Psoas muscle (tissue), 8 donors: ENCODE measurements around the gene TMEM126B. TPM values are rescaled to one million over a fixed set of nuclear protein-coding genes. Genes with fewer than 3 reads are reported as not detected.

Experiments
- ATAC-seq, 4 donors: fragments of 200-7000 bp; cut with Tn5 transposase; one replicate each; pipeline ENCODE4 v1.9.1; 2020; ENCODE audit warnings: moderate library complexity in 3 of 4, mild to moderate bottlenecking in 2 of 4
- DNase-seq, 2 donors: peaks; one replicate each; pipeline ENCODE4 v3.0.0-alpha.2; 2020
- H3K27ac ChIP-seq: fragments of 200-600 bp; one replicate; pipeline ENCODE4 v1.8.0; 2022
- H3K27me3 ChIP-seq, 3 donors: fragments of 200-600 bp in 1 of 3; one replicate each; pipeline versions ENCODE4 v1.6.1 to v1.8.0; 2013 to 2022; ENCODE audit warnings: low read length in 2 of 3, mild to moderate bottlenecking in 2 of 3, moderate library complexity in 1 of 3; ENCODE audit not compliant: insufficient read depth in 3 of 3
- H3K36me3 ChIP-seq, 2 donors: fragments of 200-600 bp in 1 of 2; one replicate each; pipeline versions ENCODE4 v1.6.1 to v1.8.0; 2013 to 2022; ENCODE audit warnings: low read depth in 1 of 2, mild to moderate bottlenecking in 1 of 2, moderate library complexity in 1 of 2; ENCODE audit not compliant: insufficient read depth in 1 of 2
- H3K4me1 ChIP-seq: fragments of 200-600 bp; one replicate; pipeline ENCODE4 v1.8.0; 2022
- H3K4me3 ChIP-seq: fragments of 200-600 bp; one replicate; pipeline ENCODE4 v1.8.0; 2022; ENCODE audit warnings: mild to moderate bottlenecking
- H3K9me3 ChIP-seq: fragments of 200-600 bp; one replicate; pipeline ENCODE4 v1.8.0; 2022
- WGBS, 3 donors: extraction: QIAGEN DNeasy Blood & Tissue Kit; methylation state at CpG; one replicate each; pipeline versions ENCODE4 v1.1.6 to v1.1.7; 2013; 5-methylcytosine and 5-hydroxymethylcytosine counted together
- intact Hi-C, 2 donors: fragments of 100-400 bp; cut with DNase I; formaldehyde crosslinking; loops; one replicate each; pipeline versions ENCODE4 v1.11.0 to v1.14.2; 2022
- polyA plus RNA-seq, 3 donors: library from polyadenylated mRNA; stranded (reverse); fragments of 200-250 nt; gene quantifications; one replicate each; pipeline ENCODE4 v1.2.3, GENCODE V29; 2013
- total RNA-seq, 4 donors: library from RNA; stranded (reverse); fragmentation: NEBNext Ultra II Directional in 2 of 4; extraction: Animal tissue kit (Norgen Biotek cat#: 25700) in 2 of 4; gene quantifications; one replicate each; pipeline versions ENCODE4 v1.2.1 to v1.2.4, GENCODE V29; 2021 to 2023
- TF ChIP-seq, protein P1 (sequence below): fragments of 200-600 bp; IDR thresholded peaks from one replicate; pipeline ENCODE4 v1.8.0; 2022; ENCODE audit warnings: antibody characterized with exemption
- donor health status: healthy with polysubstance abuse.
- donor health status: DM: no; HTN: no; CAD: no; lungs with moderate emphysema.
- donor health status: Bipolar disorder and iron deficiency.
- donor health status: healthy.
- donor health status: DM: yes; HTN: yes; CAD: no.
- donor health status: DM: no; HTN: no; CAD: no.
- donor health status: DM: no; HTN: no; CAD: no.
- donor health status: DM: yes; HTN: yes; CAD: no.

TMEM126B gene
- total and polyA plus RNA-seq, 7 donors: 20.0 to 40.6 (median 28.6) TPM

DNA sequence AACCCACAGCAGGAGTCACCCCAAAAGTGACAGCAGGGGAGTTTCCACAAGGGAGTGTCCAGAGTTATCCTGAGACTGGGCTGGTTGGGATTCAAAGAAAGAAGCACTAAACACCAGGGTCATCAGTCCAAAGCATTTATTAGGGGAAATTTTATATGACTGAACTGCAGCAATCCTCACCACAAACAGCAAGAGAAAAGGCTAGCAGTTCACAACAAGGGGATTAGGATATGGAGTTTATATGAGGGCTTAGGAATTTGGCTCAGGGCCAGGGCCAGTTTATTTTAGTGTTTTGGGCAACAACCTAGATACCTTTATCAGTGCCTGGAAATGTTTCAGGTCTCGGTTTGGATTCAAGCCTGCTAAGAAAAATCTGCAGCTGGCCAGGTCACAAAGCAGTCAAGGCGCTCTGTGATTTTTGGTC lies 14.8 kb downstream of the TMEM126B start:
- Histone ChIP-seq H3K9me3 (no peaks in the 10 kb centered on the region), H3K4me3 (no peak overlapping the region), H3K27ac (no peak overlapping the region), H3K4me1 (peaks cover 17% of the 10 kb centered on the region), H3K36me3 (peaks cover 0 to 5% of the 10 kb centered on the region in 2 donors), H3K27me3 (no peaks in the 10 kb centered on the region)
- intact Hi-C loops: loop anchor here in 1 of 2 donors (10.0 kb wide), 1 partner anchor 48 kb away; no protein-coding TSS in a partner anchor
- TF ChIP-seq, protein P1, sequence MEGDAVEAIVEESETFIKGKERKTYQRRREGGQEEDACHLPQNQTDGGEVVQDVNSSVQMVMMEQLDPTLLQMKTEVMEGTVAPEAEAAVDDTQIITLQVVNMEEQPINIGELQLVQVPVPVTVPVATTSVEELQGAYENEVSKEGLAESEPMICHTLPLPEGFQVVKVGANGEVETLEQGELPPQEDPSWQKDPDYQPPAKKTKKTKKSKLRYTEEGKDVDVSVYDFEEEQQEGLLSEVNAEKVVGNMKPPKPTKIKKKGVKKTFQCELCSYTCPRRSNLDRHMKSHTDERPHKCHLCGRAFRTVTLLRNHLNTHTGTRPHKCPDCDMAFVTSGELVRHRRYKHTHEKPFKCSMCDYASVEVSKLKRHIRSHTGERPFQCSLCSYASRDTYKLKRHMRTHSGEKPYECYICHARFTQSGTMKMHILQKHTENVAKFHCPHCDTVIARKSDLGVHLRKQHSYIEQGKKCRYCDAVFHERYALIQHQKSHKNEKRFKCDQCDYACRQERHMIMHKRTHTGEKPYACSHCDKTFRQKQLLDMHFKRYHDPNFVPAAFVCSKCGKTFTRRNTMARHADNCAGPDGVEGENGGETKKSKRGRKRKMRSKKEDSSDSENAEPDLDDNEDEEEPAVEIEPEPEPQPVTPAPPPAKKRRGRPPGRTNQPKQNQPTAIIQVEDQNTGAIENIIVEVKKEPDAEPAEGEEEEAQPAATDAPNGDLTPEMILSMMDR: no peak
- 18 to 25% (median 22%) methylated on average over 2 of the region's 2 CpGs for WGBS, 3 donors
- ATAC-seq (no peak), DNase-seq (no peak)

DNA sequence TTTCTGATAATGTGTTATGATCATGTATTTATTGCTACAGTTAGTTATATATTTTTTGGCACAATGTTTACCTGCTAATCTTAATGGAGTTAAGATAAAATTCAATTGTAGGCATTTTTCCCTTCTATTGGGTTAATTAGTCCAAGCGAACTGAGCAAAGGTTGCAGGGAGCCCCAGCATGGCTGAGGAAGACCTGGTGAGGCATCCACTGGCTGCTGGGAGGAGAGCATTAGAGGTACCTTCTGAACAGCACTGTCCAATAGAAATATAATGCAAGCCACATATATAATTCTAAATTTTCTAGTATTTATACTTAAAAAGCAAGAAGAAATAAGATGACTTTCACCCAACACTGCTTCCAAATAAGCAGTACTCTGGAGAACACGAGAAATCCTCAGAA lies 18.7 kb downstream of the TMEM126B start:
- intact Hi-C loops: loop anchor here (2.0 to 10.0 kb wide), 2 partner anchors 16 to 52 kb away; no protein-coding TSS in a partner anchor
- peak in 1 of 4 donors; percentile 22 for ATAC-seq
- H3K9me3 ChIP-seq: no peaks in the 10 kb centered on the region
- TF ChIP-seq, protein P1: no peak
- peak overlapping the region; percentile 78 for H3K4me3 ChIP-seq
- H3K27me3 ChIP-seq: no peaks in the 10 kb centered on the region
- H3K36me3 ChIP-seq: peaks cover 0 to 10% of the 10 kb centered on the region in 2 donors
- no peak for DNase-seq
- WGBS, 3 donors: 28 to 34% (median 29%) methylated on average over 2 of the region's 2 CpGs
- peaks cover 33% of the 10 kb centered on the region for H3K4me1 ChIP-seq
- peak overlapping the region; percentile 87 for H3K27ac ChIP-seq

DNA sequence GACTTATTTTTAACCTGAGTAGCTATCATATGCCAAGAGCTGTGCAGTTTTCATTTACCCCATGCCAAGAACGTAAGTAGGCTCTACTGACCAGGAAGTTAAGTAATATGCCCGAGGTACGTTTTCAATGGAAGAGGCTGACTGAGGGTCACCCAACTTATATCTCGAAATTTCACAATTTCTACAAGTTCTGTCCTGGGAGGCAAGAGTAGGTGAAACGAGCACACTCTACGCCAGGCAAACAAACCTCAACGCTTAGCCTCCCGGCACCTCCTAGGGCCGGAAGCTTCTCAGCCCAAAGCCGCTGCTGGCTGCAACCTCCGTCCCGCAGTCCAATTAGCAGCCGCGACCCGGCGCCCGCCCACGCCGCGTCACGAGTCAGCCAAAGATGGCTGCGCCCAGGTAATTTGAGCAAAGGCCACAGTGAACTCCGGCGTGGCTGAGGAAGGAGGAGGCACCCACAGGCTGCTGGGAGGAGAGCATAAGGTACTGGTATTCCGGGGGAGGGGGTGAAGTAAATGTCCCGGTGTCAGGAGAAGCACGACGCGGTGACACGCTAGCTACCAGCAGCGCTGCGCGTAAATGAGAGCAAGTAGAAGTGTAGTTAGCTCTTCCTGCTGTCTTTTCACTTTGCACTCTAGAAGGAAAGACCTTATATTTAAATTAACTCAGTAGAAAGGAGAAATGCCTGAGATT lies 19.4 kb downstream of the TMEM126B start, which contains the start of gene TMEM126A:
TSS of gene TMEM126A (plus strand) at position 364 of the 696 bp plus-strand sequence. CDS start 2,289 bp downstream, outside the sequence.
- intact Hi-C loops: loop anchor here (2.0 to 10.0 kb wide), 2 partner anchors 17 to 53 kb away; no protein-coding TSS in a partner anchor
- Histone ChIP-seq H3K4me1 (peaks cover 33% of the 10 kb centered on the region), H3K27ac (peak within 1 kb of the TSS; percentile 87), H3K36me3 (peaks cover 0 to 15% of the 10 kb centered on the region in 2 donors), H3K4me3 (peak within 1 kb of the TSS; percentile 78), H3K9me3 (no peaks in the 10 kb centered on the region), H3K27me3 (no peaks in the 10 kb centered on the region)
- ATAC-seq (peak; percentile 96 to 98 (median 98)), DNase-seq (peak; percentile 91 to 94)
- TF ChIP-seq, protein P1: no peak
- WGBS, 3 donors: 0 to 1% (median 0%) methylated on average over 33 of the region's 33 CpGs

- Histone ChIP-seq H3K36me3 (peaks cover 0 to 48% of the 10 kb centered on the region in 2 donors), H3K4me1 (peaks cover 31% of the 10 kb centered on the region), H3K9me3 (no peaks in the 10 kb centered on the region), H3K27me3 (no peaks in the 10 kb centered on the region), H3K4me3 (no peak overlapping the region), H3K27ac (no peak overlapping the region)
- 72 to 100% (median 89%) methylated on average over 1 of the region's 1 CpG for WGBS, 3 donors
- TF ChIP-seq, protein P1: no peak
- intact Hi-C loops: no loop called here
- DNase-seq (no peak), ATAC-seq (no peak)
Measured at GRCh38 chr11:85651118-85651517, 22.7 kb downstream of the TMEM126B start.
